ENCODE data around the gene IL2.

DNA sequence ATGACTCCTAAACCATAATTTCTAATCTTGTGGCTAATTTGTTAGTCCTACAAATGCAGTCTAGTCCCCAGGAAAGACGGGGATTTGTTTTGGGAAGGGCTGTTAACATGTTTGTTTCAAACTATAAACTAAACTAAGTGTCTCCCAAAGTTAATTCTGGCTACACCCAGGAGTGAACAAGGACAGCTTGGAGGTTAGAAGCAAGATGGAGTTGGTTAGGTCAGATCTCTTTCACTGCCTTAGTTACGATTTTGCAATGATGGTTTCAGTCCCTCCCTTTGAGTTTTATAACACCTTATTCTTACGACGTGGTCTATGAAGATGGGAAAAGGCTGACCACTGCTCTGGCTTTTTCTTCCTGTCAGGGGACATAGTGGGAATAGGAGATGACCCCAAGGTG, 27.0 kb upstream of the IL2 start:
- TF ChIP-seq, protein P1, sequence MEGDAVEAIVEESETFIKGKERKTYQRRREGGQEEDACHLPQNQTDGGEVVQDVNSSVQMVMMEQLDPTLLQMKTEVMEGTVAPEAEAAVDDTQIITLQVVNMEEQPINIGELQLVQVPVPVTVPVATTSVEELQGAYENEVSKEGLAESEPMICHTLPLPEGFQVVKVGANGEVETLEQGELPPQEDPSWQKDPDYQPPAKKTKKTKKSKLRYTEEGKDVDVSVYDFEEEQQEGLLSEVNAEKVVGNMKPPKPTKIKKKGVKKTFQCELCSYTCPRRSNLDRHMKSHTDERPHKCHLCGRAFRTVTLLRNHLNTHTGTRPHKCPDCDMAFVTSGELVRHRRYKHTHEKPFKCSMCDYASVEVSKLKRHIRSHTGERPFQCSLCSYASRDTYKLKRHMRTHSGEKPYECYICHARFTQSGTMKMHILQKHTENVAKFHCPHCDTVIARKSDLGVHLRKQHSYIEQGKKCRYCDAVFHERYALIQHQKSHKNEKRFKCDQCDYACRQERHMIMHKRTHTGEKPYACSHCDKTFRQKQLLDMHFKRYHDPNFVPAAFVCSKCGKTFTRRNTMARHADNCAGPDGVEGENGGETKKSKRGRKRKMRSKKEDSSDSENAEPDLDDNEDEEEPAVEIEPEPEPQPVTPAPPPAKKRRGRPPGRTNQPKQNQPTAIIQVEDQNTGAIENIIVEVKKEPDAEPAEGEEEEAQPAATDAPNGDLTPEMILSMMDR (conservative IDR thresholded peaks at IDR 0.05): no peak
- no peak for TF ChIP-seq EZH2 (IDR thresholded peaks at IDR 0.05; ENCODE audit: low read depth)

Measured in PC-9 (cell line).